Activated gamma-delta T cell treated with anti-CD3 and anti-CD28 coated beads, Interleukin-2, amount 50 U/mL, for 16 hours (primary cell): Measurements from ENCODE around the gene ATG7.

Experiments used
- DNase-seq: peaks from one replicate; pipeline ENCODE4 v3.0.0-alpha.2; 2020; ENCODE audit warnings: low read depth

ATG7 gene

DNA sequence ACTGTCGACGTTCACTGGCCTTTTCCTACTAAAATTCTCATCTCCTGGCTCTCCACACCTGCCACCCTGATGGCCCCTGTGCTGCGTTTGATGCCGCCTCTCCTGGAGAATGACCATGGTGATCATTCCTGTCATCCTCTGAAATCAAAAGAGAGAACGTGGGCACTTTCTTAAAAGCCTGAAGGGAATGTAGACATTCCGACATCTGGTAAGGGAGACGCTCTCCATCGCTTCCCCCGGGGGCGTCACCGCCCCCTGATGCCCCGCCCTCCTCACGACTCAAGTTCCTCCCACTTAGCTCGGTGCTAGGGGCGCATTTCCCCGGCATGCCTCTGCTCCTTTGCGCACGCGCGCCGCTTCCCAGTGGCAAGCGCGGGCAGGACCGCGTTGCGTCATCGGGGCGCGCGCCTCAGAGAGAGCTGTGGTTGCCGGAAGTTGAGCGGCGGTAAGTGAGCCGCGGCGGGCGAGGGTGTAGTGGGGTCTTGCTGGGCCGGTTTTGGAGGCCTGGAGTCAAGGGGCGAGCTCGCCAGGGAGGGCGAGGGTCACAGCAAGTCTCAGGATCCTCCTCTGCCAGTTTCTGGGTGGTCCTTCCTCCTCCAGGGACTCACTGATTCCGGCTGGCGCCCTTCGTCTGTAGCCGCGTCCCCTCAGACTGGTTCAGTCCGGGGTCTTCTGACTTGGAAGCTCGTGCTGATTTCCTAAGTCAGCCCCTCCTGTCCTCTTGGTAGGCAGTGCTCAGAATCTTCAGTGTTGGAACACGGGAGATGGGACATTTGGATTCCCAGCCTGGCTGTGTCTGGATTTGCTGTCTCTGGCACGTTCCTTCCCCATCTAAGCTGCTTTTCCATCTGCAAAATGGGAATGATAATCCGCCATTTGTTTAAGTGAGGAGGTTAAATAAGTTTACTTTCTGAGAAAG is at the start of gene ATG7:
Gene ATG7 (plus strand): TSS at position 412 of the 919 bp plus-strand sequence. CDS start 26,299 bp downstream, outside the sequence.
- peak; percentile 94 for DNase-seq

- no peak for DNase-seq
Observed at GRCh38 chr3:11224010-11224409, 48.2 kb upstream of the ATG7 start.

DNA sequence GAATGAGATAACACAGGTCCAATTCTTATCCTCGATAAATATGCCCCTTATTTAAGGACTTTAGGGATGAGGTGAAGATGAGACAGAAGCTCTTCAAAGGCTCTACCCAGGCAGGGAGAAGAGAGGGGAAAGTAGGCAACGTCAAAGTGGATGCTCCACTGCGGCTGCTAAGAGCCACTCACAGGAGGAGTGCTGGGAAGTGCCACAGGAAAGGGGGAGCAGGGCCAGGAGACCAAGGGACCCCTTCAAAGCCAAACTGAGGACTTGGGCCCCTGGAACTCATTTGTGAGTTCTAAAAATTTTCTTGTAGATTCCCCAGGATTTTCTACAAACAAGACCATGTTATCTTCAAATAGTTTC is 47.3 kb upstream of the ATG7 start:
- no peak for DNase-seq

DNA sequence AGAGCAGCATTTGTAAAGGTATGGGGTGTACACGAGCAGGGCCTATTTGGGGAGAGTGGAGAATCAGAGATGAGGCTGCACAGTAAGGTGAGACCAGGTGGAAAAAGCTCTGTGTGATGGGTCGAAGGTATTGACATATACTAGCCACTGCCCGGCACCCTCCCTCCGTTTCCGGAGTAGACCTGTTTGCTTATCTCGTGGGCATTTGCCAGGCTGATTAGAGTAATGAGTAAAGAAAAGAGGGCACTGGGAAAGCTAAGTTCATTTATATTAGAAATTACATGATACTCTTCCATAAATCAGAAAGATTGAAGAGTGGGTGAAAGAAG is 46.2 kb upstream of the ATG7 start:
- DNase-seq = no peak

GRCh38 chr3:11228041-11228440 is 44.2 kb upstream of the ATG7 start:
- DNase-seq = no peak

- no peak for DNase-seq
Observed at GRCh38 chr3:11230125-11230524, 42.1 kb upstream of the ATG7 start.

DNA sequence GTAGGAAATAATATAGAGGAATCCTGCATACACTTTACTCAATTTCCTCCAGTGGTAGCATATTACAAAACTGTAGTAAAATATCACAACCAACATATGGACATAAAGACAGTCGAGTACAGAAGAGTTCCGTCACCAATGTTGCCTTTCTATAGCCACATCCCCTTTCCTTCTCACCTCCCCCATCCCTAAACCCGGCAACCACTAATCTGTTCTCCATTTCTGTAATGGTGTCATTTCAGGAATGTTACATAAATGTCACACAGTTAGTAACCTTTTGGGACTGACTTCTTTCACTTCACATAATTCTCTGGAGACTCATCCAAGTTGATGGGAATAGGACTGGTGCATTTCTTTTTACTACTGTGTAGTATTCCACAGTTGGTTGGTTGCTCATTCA is 41.4 kb upstream of the ATG7 start:
- DNase-seq = no peak

DNA sequence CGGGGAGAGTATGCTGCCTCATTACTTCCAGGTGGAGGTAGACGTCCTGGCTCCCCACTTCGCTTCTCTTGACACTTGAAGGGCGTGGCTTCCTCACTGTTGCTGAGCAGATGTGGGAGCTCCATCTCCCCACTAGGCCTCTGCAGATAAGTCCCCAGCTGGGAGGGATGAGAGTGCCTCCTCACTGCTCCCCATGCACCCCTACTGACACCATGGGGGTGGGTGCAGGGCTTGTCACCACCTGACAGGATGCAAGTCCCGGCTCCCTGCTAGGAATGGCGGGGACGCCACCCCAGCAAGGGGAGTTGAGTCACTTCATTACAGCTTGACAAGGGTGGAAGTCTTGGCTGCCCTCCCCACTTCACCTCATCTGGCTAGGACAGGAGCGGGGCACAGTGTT is 36.8 kb upstream of the ATG7 start:
- no peak for DNase-seq

GRCh38 chr3:11236588-11237461 is 35.4 kb upstream of the ATG7 start:
- peak; percentile 74 for DNase-seq

GRCh38 chr3:11238060-11238459 is 34.1 kb upstream of the ATG7 start:
- DNase-seq = no peak

DNA sequence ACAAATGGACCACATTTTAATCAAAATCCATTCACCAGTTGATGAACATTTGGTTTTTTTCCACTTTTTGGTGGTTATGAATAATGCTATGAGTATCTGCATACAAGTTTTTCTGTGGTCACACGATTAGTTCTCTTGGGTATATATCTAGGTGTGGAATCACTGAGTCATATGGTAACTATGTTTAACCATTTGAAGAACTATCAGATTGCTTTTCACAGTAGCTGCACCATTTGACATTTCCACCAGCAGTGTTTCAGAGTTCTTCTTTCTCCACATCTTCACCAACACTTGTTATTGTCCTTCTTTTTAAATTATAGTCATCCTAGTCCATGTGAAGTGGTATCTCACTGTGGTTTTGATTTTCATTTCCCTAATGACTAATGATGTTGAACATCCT is 33.3 kb upstream of the ATG7 start:
- no peak for DNase-seq

DNA sequence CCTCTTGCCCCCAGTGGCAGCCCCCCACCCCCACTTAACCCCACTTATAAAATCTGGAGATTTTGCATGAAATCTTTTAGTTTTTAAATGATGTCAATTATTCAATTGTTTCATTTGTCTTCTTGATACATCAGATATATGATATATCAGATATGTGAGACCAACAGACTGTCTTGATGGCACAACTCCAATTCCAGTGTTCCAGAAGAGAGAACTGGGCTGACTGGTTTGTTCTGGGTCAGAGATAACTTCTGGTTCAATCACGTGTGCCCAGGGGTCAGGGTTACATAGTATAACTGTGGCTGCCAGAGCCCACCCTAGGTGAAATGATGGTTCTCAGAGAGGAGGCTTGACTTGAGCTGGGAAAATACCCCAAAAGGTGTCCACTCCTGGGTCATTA is 32.4 kb upstream of the ATG7 start:
- DNase-seq = no peak

DNA sequence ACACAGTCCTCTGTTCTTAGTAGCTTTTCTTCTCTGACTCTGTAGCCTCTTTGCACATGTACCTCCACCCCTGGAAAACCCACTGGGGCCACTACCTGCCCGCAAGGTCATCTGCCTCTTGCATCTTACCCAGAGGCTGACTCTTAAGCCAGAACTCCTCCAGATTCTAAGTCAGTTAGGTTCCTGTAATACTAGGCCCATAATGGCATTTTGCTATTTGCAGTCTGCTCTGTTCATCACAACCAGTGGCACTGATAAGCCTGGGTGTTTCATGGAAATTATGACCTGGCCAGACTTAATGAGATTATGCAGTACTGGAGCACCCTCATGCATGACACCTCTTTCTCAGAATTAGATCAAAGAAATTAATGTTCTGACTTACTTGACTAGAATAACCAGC is 31.7 kb upstream of the ATG7 start:
- DNase-seq = no peak

- DNase-seq = no peak
Observed at GRCh38 chr3:11244121-11244677, 28.0 kb upstream of the ATG7 start.

DNA sequence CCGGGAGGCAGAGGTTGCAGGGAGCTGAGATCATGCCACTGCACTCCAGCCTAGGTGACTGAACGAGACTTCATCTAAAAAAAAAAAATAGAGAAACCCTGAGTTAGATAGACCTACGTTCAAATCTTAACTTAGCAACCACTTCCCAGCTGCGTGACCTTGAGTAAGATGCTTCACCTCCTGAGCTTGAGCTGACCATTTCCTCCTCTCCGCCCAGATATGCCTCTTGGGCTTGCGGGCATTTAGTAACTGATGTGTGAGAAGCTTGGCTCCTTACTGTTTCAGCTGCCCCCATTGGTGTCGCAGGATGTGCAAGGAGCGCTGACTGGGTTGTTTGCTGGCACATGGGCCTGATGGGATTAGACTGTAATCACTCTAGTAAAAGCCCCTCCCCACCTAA is 26.9 kb upstream of the ATG7 start:
- DNase-seq = no peak

DNA sequence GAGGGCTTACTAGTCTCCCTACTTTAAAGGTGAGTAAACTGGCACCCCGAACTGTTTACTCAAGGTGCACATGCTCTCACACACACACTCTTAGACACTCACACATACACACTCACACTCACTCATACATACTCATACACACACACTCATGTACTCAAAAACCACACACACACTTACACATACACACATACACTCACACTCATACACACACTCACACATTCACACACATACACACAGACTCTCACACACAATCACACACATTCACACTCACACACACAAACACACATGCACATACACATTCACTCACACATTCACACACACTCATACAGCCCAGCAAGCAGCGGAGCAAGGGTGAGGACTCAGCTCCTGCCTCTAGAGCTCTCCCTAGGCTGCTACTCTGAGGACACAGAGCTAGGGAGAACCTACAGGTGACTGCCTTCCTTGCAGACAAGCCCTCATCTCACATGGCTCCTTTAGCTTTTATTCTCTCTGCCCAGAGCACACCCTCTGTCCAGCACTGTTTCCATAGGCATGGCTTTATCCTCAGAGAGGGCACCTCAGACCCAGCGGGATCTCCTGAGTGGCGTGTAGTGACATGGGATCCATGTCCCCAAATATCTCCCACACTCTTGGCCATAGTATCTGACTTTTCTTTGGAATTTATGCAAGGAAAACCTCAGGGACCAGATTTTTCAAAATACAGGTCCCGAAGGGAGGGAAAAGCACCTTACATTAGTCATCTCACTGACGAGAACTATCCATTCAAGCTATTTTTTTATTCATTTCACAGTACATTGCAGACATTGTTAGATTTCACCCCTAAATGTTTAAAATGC is 26.2 kb upstream of the ATG7 start:
- DNase-seq = no peak

- no peak for DNase-seq
Observed at GRCh38 chr3:11246663-11246970, 25.6 kb upstream of the ATG7 start.

DNA sequence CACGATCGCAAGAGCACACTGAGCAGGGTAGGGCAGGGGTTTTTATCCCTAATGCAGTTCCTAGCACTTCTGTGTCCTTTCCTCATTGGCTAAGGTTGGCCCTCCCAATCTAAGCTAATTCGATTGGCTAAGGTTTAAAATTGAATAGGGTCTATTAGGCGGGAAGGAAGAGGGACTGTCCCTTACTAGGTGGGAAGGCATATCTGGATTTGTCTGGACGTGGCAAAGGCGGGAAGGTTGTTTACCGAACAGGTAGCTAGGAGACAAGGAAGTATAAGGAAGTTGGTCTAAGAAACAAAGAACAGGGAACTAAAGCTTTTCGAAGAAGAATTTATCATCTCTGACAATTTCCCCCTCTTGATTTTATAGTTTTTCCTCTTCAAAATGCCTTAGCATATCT is 24.8 kb upstream of the ATG7 start:
- DNase-seq = no peak

GRCh38 chr3:11248596-11248995 is 23.6 kb upstream of the ATG7 start:
- DNase-seq = no peak

GRCh38 chr3:11250902-11251806 is 21.0 kb upstream of the ATG7 start:
- DNase-seq = no peak

GRCh38 chr3:11251807-11252176 is 20.4 kb upstream of the ATG7 start:
- DNase-seq = no peak
